H9 (cell line): ENCODE results near the gene CCT6A. TPM values are rescaled to one million over a fixed set of nuclear protein-coding genes. Genes with fewer than 3 reads are reported as not detected.

Source experiments
- DNase-seq: peaks from one replicate; pipeline ENCODE4 v3.0.0-alpha.2; 2017
- H2AFZ ChIP-seq: one replicate; pipeline ENCODE4 v1.6.1; 2013; ENCODE audit warnings: mild to moderate bottlenecking, low read length, control low read depth, moderate library complexity
- H2AK5ac ChIP-seq: 2 replicates; pipeline ENCODE4 v1.6.1; 2013; ENCODE audit warnings: low read length, control low read depth, mixed read lengths; ENCODE audit not compliant: insufficient read length
- H2BK120ac ChIP-seq: one replicate; pipeline ENCODE4 v1.6.1; 2013; ENCODE audit warnings: low read depth, mild to moderate bottlenecking, low read length, control low read depth, inconsistent platforms; ENCODE audit not compliant: poor library complexity, severe bottlenecking
- H2BK12ac ChIP-seq: 2 replicates; pipeline ENCODE4 v1.6.1; 2013; ENCODE audit warnings: low read length, control low read depth, mixed read lengths, low read depth; ENCODE audit not compliant: insufficient read length
- H2BK15ac ChIP-seq: 2 replicates; pipeline ENCODE4 v1.6.1; 2013; ENCODE audit warnings: low read depth, low read length, control low read depth
- H2BK20ac ChIP-seq: one replicate; pipeline ENCODE4 v1.6.1; 2013; ENCODE audit warnings: low read depth, mild to moderate bottlenecking, low read length, control low read depth, inconsistent platforms; ENCODE audit not compliant: poor library complexity, severe bottlenecking
- H2BK5ac ChIP-seq: 2 replicates; pipeline ENCODE4 v1.6.1; 2013; ENCODE audit warnings: low read length, control low read depth, mixed read lengths; ENCODE audit not compliant: insufficient read length
- H3K14ac ChIP-seq: 2 replicates; pipeline ENCODE4 v1.6.1; 2013; ENCODE audit warnings: low read length, control low read depth; ENCODE audit not compliant: insufficient read depth
- H3K18ac ChIP-seq: 2 replicates; pipeline ENCODE4 v1.6.1; 2013; ENCODE audit warnings: low read depth, mild to moderate bottlenecking, mixed read lengths, low read length, control low read depth; ENCODE audit not compliant: insufficient read length
- H3K23ac ChIP-seq: 2 replicates; pipeline ENCODE4 v1.6.1; 2013; ENCODE audit warnings: low read length, control low read depth, mixed read lengths, low read depth; ENCODE audit not compliant: insufficient read length
- H3K23me2 ChIP-seq: 2 replicates; pipeline ENCODE4 v1.6.1; 2013; ENCODE audit warnings: low read depth, mild to moderate bottlenecking, mixed read lengths, low read length, control low read depth; ENCODE audit not compliant: insufficient read length, poor library complexity, severe bottlenecking
- H3K27ac ChIP-seq: 2 replicates; pipeline ENCODE4 v1.5.1; 2013; ENCODE audit warnings: low read length, control low read depth, mixed read lengths, low read depth; ENCODE audit not compliant: insufficient read length
- H3K27me3 ChIP-seq: 2 replicates; pipeline ENCODE4 v1.6.1; 2013; ENCODE audit warnings: low read length, control low read depth, inconsistent platforms; ENCODE audit not compliant: insufficient read depth
- H3K4ac ChIP-seq: 2 replicates; pipeline ENCODE4 v1.6.1; 2013; ENCODE audit warnings: low read depth, mild to moderate bottlenecking, control low read depth, inconsistent platforms, low read length, moderate library complexity
- H3K4me1 ChIP-seq: 2 replicates; pipeline ENCODE4 v1.6.1; 2013; ENCODE audit warnings: low read length, control low read depth, inconsistent platforms; ENCODE audit not compliant: insufficient read depth
- H3K4me2 ChIP-seq: 2 replicates; pipeline ENCODE4 v1.6.1; 2013; ENCODE audit warnings: low read length, control low read depth, mixed read lengths; ENCODE audit not compliant: insufficient read length, insufficient read depth
- H3K56ac ChIP-seq: 2 replicates; pipeline ENCODE4 v1.6.1; 2013; ENCODE audit warnings: low read depth, mild to moderate bottlenecking, mixed read lengths, low read length, control low read depth; ENCODE audit not compliant: insufficient read length
- H3K79me1 ChIP-seq: 2 replicates; pipeline ENCODE4 v1.6.1; 2013; ENCODE audit warnings: low read depth, mild to moderate bottlenecking, moderate library complexity, low read length, control low read depth, inconsistent platforms; ENCODE audit not compliant: insufficient read depth, poor library complexity, severe bottlenecking
- H3K79me2 ChIP-seq: 2 replicates; pipeline ENCODE4 v1.6.1; 2013; ENCODE audit warnings: low read length, control low read depth, inconsistent platforms; ENCODE audit not compliant: insufficient read depth
- H3K9ac ChIP-seq: 2 replicates; pipeline ENCODE4 v1.6.1; 2013; ENCODE audit warnings: low read length, control low read depth, mixed read lengths; ENCODE audit not compliant: insufficient read length; ENCODE audit errors: extremely low read depth
- H3K9me3 ChIP-seq: one replicate; pipeline ENCODE4 v1.6.1; 2013; ENCODE audit warnings: low read depth, low read length, inconsistent platforms; ENCODE audit not compliant: control insufficient read depth
- H3T11ph ChIP-seq: one replicate; pipeline ENCODE4 v1.6.1; 2013; ENCODE audit warnings: mild to moderate bottlenecking, low read length, control low read depth, inconsistent platforms
- H4K20me1 ChIP-seq: one replicate; pipeline ENCODE4 v1.6.1; 2013; ENCODE audit not compliant: control insufficient read depth, insufficient read length, insufficient read depth
- H4K5ac ChIP-seq: 2 replicates; pipeline ENCODE4 v1.6.1; 2013; ENCODE audit warnings: low read depth, mild to moderate bottlenecking, mixed read lengths, low read length, control low read depth; ENCODE audit not compliant: insufficient read length
- H4K8ac ChIP-seq: replicated peaks from 2 replicates; pipeline ENCODE4 v1.6.1; 2013; ENCODE audit warnings: low read length, control low read depth, mixed read lengths, low read depth; ENCODE audit not compliant: insufficient read length
- H4K91ac ChIP-seq: 2 replicates; pipeline ENCODE4 v1.6.1; 2013; ENCODE audit warnings: low read depth, mild to moderate bottlenecking, moderate library complexity, mixed read lengths, low read length, control low read depth; ENCODE audit not compliant: insufficient read length
- H3K27ac Mint-ChIP-seq, 3 experiments: 2 replicates in 2 of 3; 3 replicates in 1 of 3; pipeline ENCODE4 v1.8.0; 2020 to 2021; ENCODE audit warnings: mixed read lengths in 3 of 3, mild to moderate bottlenecking in 1 of 3, moderate library complexity in 1 of 3
- H3K27me3 Mint-ChIP-seq: 2 replicates; pipeline ENCODE4 v1.8.0; 2021; ENCODE audit warnings: low read depth, mild to moderate bottlenecking, moderate library complexity, mixed read lengths
- H3K36me3 Mint-ChIP-seq, 3 experiments: 2 replicates in 2 of 3; 3 replicates in 1 of 3; pipeline ENCODE4 v1.8.0; 2020 to 2021; ENCODE audit warnings: low read depth in 3 of 3, mixed read lengths in 3 of 3; ENCODE audit not compliant: insufficient read depth in 1 of 3
- H3K4me1 Mint-ChIP-seq, 2 experiments: 2 replicates each; pipeline ENCODE4 v1.8.0; 2020; ENCODE audit warnings: mixed read lengths in 2 of 2
- H3K4me3 Mint-ChIP-seq, 2 experiments: 2 replicates in 1 of 2; 3 replicates in 1 of 2; pipeline ENCODE4 v1.8.0; 2020 to 2021; ENCODE audit warnings: mild to moderate bottlenecking in 2 of 2, mixed read lengths in 2 of 2, moderate library complexity in 1 of 2
- H3K9me3 Mint-ChIP-seq, 2 experiments: 2 replicates in 1 of 2; 3 replicates in 1 of 2; pipeline ENCODE4 v1.8.0; 2020; ENCODE audit warnings: mild to moderate bottlenecking in 2 of 2, mixed read lengths in 2 of 2, moderate library complexity in 1 of 2
- WGBS: extraction: QIAGEN DNeasy Blood & Tissue Kit; methylation state at CpG from one replicate; pipeline ENCODE4 v1.1.7; 2013; ENCODE audit warnings: missing lambda C conversion rate, low lambda C conversion rate, mixed read lengths; ENCODE audit not compliant: insufficient read length; ENCODE audit errors: extremely low coverage; 5-methylcytosine and 5-hydroxymethylcytosine counted together
- total RNA-seq: library from RNA; stranded (reverse); gene quantifications from 2 replicates; pipeline ENCODE4 v1.2.1, GENCODE V29; 2021
- TF ChIP-seq, protein P1 (sequence below): fragments of 200-600 bp; sonication (generic); conservative IDR thresholded peaks from 3 replicates; pipeline ENCODE4 v1.8.0; 2021; ENCODE audit warnings: antibody characterized with exemption, mild to moderate bottlenecking

CCT6A gene
- total RNA-seq, 1 experiment from 2014 or later: 303 TPM

- Histone ChIP-seq H3K79me2 (no peaks in the 10 kb centered on the region), H2AK5ac (no peak overlapping the region), H3K9ac (no peak overlapping the region), H3K4me2 (no peak overlapping the region), H2BK120ac (no peak overlapping the region), H3K18ac (no peak overlapping the region), H2BK12ac (no peak overlapping the region), H3K4me1 (no peaks in the 10 kb centered on the region), H3K56ac (no peak overlapping the region), H3K4ac (no peak overlapping the region), H3K27ac (no peak overlapping the region), H3K23me2 (no peaks in the 10 kb centered on the region), H2BK15ac (no peak overlapping the region), H4K91ac (no peak overlapping the region), H4K5ac (no peak overlapping the region), H3K23ac (no peak overlapping the region), H2BK20ac (no peak overlapping the region), H3K9me3 (no peaks in the 10 kb centered on the region), H2BK5ac (no peak overlapping the region), H3T11ph (no peak overlapping the region), H3K27me3 (no peaks in the 10 kb centered on the region), H4K8ac (no peak overlapping the region), H4K20me1 (no peaks in the 10 kb centered on the region), H2AFZ (no peak overlapping the region), H3K79me1 (no peaks in the 10 kb centered on the region), H3K14ac (no peak overlapping the region)
- no CpG with 5 or more reads among the region's 7 CpGs for WGBS
- peaks cover 0 to 4% of the 10 kb centered on the region in 2 experiments; a peak in 2 of 5 replicates for H3K9me3 Mint-ChIP-seq
- no peak for DNase-seq
- no peak overlapping the region for H3K27ac Mint-ChIP-seq
- H3K36me3 Mint-ChIP-seq: peaks cover 2 to 9% (median 4%) of the 10 kb centered on the region in 3 experiments; a peak in 5 of 7 replicates
- TF ChIP-seq, protein P1, sequence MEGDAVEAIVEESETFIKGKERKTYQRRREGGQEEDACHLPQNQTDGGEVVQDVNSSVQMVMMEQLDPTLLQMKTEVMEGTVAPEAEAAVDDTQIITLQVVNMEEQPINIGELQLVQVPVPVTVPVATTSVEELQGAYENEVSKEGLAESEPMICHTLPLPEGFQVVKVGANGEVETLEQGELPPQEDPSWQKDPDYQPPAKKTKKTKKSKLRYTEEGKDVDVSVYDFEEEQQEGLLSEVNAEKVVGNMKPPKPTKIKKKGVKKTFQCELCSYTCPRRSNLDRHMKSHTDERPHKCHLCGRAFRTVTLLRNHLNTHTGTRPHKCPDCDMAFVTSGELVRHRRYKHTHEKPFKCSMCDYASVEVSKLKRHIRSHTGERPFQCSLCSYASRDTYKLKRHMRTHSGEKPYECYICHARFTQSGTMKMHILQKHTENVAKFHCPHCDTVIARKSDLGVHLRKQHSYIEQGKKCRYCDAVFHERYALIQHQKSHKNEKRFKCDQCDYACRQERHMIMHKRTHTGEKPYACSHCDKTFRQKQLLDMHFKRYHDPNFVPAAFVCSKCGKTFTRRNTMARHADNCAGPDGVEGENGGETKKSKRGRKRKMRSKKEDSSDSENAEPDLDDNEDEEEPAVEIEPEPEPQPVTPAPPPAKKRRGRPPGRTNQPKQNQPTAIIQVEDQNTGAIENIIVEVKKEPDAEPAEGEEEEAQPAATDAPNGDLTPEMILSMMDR: no peak
- no peaks in the 10 kb centered on the region for H3K4me1 Mint-ChIP-seq
- H3K27me3 Mint-ChIP-seq: no peaks in the 10 kb centered on the region
- no peak overlapping the region for H3K4me3 Mint-ChIP-seq
Measured at GRCh38 chr7:56086761-56087160, 35.2 kb downstream of the CCT6A start.
